ENCODE measurements around the gene C3orf20. TPM values are rescaled to one million over a fixed set of nuclear protein-coding genes. Genes with fewer than 3 reads are reported as not detected.

The C3orf20 gene
- total RNA-seq, 1 experiment from 2014 or later, result not detected

- TF ChIP-seq ZNF532 (CRISPR knock-in tag; IDR thresholded peaks at IDR 0.05; ENCODE audit: borderline replicate concordance) (no peak), ZNF416 (CRISPR knock-in tag; IDR thresholded peaks at IDR 0.05) (no peak), RELA (CRISPR knock-in tag; IDR thresholded peaks at IDR 0.05; ENCODE audit: borderline replicate concordance) (no peak), ETV6 (CRISPR knock-in tag; IDR thresholded peaks at IDR 0.05) (no peak), ZNF121 (CRISPR knock-in tag; IDR thresholded peaks at IDR 0.05) (no peak), TEAD1 (CRISPR knock-in tag; IDR thresholded peaks at IDR 0.05) (no peak), EMX1 (CRISPR knock-in tag; IDR thresholded peaks at IDR 0.05) (no peak), NFYB (CRISPR knock-in tag; conservative IDR thresholded peaks at IDR 0.05; ENCODE audit: low read depth) (no peak), FOXP1 (CRISPR knock-in tag; IDR thresholded peaks at IDR 0.05; ENCODE audit: borderline replicate concordance) (no peak), FOXP4 (CRISPR knock-in tag; IDR thresholded peaks at IDR 0.05) (no peak)
Measured at GRCh38 chr3:14703128-14703750, 28.3 kb downstream of the C3orf20 start (continued).

- no peak for TF ChIP-seq IRF1 (CRISPR knock-in tag; IDR thresholded peaks at IDR 0.05)
- no peak for TF ChIP-seq RELA (CRISPR knock-in tag; IDR thresholded peaks at IDR 0.05; ENCODE audit: borderline replicate concordance)
- TF ChIP-seq SP1 (CRISPR knock-in tag; conservative IDR thresholded peaks at IDR 0.05), result no peak
- no peak for TF ChIP-seq MYBL2 (CRISPR knock-in tag; IDR thresholded peaks at IDR 0.05)
- TF ChIP-seq EMX1 (CRISPR knock-in tag; IDR thresholded peaks at IDR 0.05), result no peak
- no peak for TF ChIP-seq ZBTB43 (CRISPR knock-in tag; IDR thresholded peaks at IDR 0.05)
- no peak for TF ChIP-seq NFE2L1 (CRISPR knock-in tag; IDR thresholded peaks at IDR 0.05)
- no peak for TF ChIP-seq ZNF263 (CRISPR knock-in tag; IDR thresholded peaks at IDR 0.05; ENCODE audit: low read depth)
- no peak for TF ChIP-seq ATF3 (CRISPR knock-in tag; conservative IDR thresholded peaks at IDR 0.05)
- TF ChIP-seq ERG (CRISPR knock-in tag; IDR thresholded peaks at IDR 0.05), result no peak
- no peak for TF ChIP-seq CTCF (IDR thresholded peaks at IDR 0.05)
- no peak for TF ChIP-seq ZMAT4 (CRISPR knock-in tag; IDR thresholded peaks at IDR 0.05)
- Mint-ChIP-seq H3K4me1 (no peaks in the 10 kb centered on the region), H3K36me3 (no peaks in the 10 kb centered on the region), H3K4me3 (no peak overlapping the region), H3K9me3 (no peaks in the 10 kb centered on the region), H3K27me3 (ENCODE audit: low read depth) (peaks cover 3% of the 10 kb centered on the region; the same call in 1 of the 2 replicates), H3K27ac (no peak overlapping the region)
- DNase-seq (ENCODE audit: low spot score), result no peak
- ATAC-seq, result no peak
- CTCF ChIA-PET, result no interaction called here
- POLR2A ChIA-PET, result no interaction called here
Measured at GRCh38 chr3:14703791-14704190, 28.9 kb downstream of the C3orf20 start.

All from WTC11 (cell line).